ENCODE results near the gene KCNJ6. TPM values are rescaled to one million over a fixed set of nuclear protein-coding genes. Genes with fewer than 3 reads are reported as not detected.

Gene KCNJ6
- total RNA-seq, 2 experiments from 2014 or later = not detected

GRCh38 chr21:37753122-37753599 lies 163.1 kb downstream of the KCNJ6 start:
- H3K4me3 Mint-ChIP-seq = no peak overlapping the region
- POLR2A ChIA-PET = no interaction called here
- H3K36me3 Mint-ChIP-seq (ENCODE audit: low read depth) = no peaks in the 10 kb centered on the region
- H3K27me3 Mint-ChIP-seq (ENCODE audit: low read depth) = no peaks in the 10 kb centered on the region
- ATAC-seq (no peak), DNase-seq (no peak)
- no peaks in the 10 kb centered on the region for H3K4me1 Mint-ChIP-seq (ENCODE audit: low read depth)
- CTCF ChIA-PET = no interaction called here
- H3K9me3 Mint-ChIP-seq (ENCODE audit: insufficient read depth) = no peaks in the 10 kb centered on the region
- no peak overlapping the region for H3K27ac Mint-ChIP-seq

GRCh38 chr21:37751268-37751975 lies 164.8 kb downstream of the KCNJ6 start:
- no peaks in the 10 kb centered on the region for H3K4me1 Mint-ChIP-seq (ENCODE audit: low read depth)
- DNase-seq (no peak), ATAC-seq (no peak)
- H3K36me3 Mint-ChIP-seq (ENCODE audit: low read depth) = no peaks in the 10 kb centered on the region
- no peaks in the 10 kb centered on the region for H3K9me3 Mint-ChIP-seq (ENCODE audit: insufficient read depth)
- H3K4me3 Mint-ChIP-seq = no peak overlapping the region
- H3K27me3 Mint-ChIP-seq (ENCODE audit: low read depth) = no peaks in the 10 kb centered on the region
- CTCF ChIA-PET = no interaction called here
- POLR2A ChIA-PET = interaction anchor here (0.7 kb wide), 1 partner anchor 213 kb away, joined by 3 read pairs; no protein-coding TSS in a partner anchor
- no peak overlapping the region for H3K27ac Mint-ChIP-seq

- Mint-ChIP-seq H3K4me1 (ENCODE audit: low read depth) (no peaks in the 10 kb centered on the region), H3K27me3 (ENCODE audit: low read depth) (no peaks in the 10 kb centered on the region), H3K27ac (no peak overlapping the region), H3K9me3 (ENCODE audit: insufficient read depth) (no peaks in the 10 kb centered on the region), H3K36me3 (ENCODE audit: low read depth) (no peaks in the 10 kb centered on the region), H3K4me3 (no peak overlapping the region)
- ChIA-PET CTCF (no interaction called here), POLR2A (no interaction called here)
- ATAC-seq (no peak), DNase-seq (no peak)
Measured at GRCh38 chr21:37749132-37749531, 167.1 kb downstream of the KCNJ6 start.

- no peaks in the 10 kb centered on the region for H3K9me3 Mint-ChIP-seq (ENCODE audit: insufficient read depth)
- no peaks in the 10 kb centered on the region for H3K4me1 Mint-ChIP-seq (ENCODE audit: low read depth)
- H3K27ac Mint-ChIP-seq = no peak overlapping the region
- no peak for ATAC-seq
- CTCF ChIA-PET = no interaction called here
- no peak for DNase-seq
- H3K27me3 Mint-ChIP-seq (ENCODE audit: low read depth) = no peaks in the 10 kb centered on the region
- no peaks in the 10 kb centered on the region for H3K36me3 Mint-ChIP-seq (ENCODE audit: low read depth)
- no peak overlapping the region for H3K4me3 Mint-ChIP-seq
- POLR2A ChIA-PET = no interaction called here
Measured at GRCh38 chr21:37748351-37748750, 167.9 kb downstream of the KCNJ6 start.

- DNase-seq (no peak), ATAC-seq (no peak)
- no peak overlapping the region for H3K27ac Mint-ChIP-seq
- ChIA-PET CTCF (no interaction called here), POLR2A (no interaction called here)
- no peak overlapping the region for H3K4me3 Mint-ChIP-seq
- H3K9me3 Mint-ChIP-seq (ENCODE audit: insufficient read depth) = no peaks in the 10 kb centered on the region
- H3K4me1 Mint-ChIP-seq (ENCODE audit: low read depth) = no peaks in the 10 kb centered on the region
- no peaks in the 10 kb centered on the region for H3K36me3 Mint-ChIP-seq (ENCODE audit: low read depth)
- no peaks in the 10 kb centered on the region for H3K27me3 Mint-ChIP-seq (ENCODE audit: low read depth)
Measured at GRCh38 chr21:37746849-37747248, 169.4 kb downstream of the KCNJ6 start.

- CTCF ChIA-PET = no interaction called here
- peaks cover 3% of the 10 kb centered on the region for H3K27me3 Mint-ChIP-seq (ENCODE audit: low read depth)
Measured at GRCh38 chr21:37744551-37744950, 171.7 kb downstream of the KCNJ6 start.

GRCh38 chr21:37742532-37742931 lies 173.7 kb downstream of the KCNJ6 start:
- no peaks in the 10 kb centered on the region for H3K9me3 Mint-ChIP-seq (ENCODE audit: insufficient read depth)
- H3K36me3 Mint-ChIP-seq (ENCODE audit: low read depth) = no peaks in the 10 kb centered on the region
- ATAC-seq (no peak), DNase-seq (no peak)
- peaks cover 7% of the 10 kb centered on the region for H3K27me3 Mint-ChIP-seq (ENCODE audit: low read depth)
- no peak overlapping the region for H3K27ac Mint-ChIP-seq
- no peak overlapping the region for H3K4me3 Mint-ChIP-seq
- ChIA-PET POLR2A (no interaction called here), CTCF (no interaction called here)
- H3K4me1 Mint-ChIP-seq (ENCODE audit: low read depth) = no peaks in the 10 kb centered on the region

More at GRCh38 chr21:37744551-37744950, 171.7 kb downstream of the KCNJ6 start:
- Mint-ChIP-seq H3K4me1 (ENCODE audit: low read depth) (no peaks in the 10 kb centered on the region), H3K36me3 (ENCODE audit: low read depth) (no peaks in the 10 kb centered on the region), H3K9me3 (ENCODE audit: insufficient read depth) (no peaks in the 10 kb centered on the region), H3K27ac (no peak overlapping the region), H3K4me3 (no peak overlapping the region)
- POLR2A ChIA-PET = no interaction called here
- ATAC-seq (no peak), DNase-seq (no peak)

GRCh38 chr21:37742115-37742514 lies 174.1 kb downstream of the KCNJ6 start:
- no peak for DNase-seq
- no peaks in the 10 kb centered on the region for H3K9me3 Mint-ChIP-seq (ENCODE audit: insufficient read depth)
- H3K27me3 Mint-ChIP-seq (ENCODE audit: low read depth) = peaks cover 7% of the 10 kb centered on the region
- CTCF ChIA-PET = no interaction called here
- no peak overlapping the region for H3K27ac Mint-ChIP-seq
- H3K4me3 Mint-ChIP-seq = no peak overlapping the region
- H3K36me3 Mint-ChIP-seq (ENCODE audit: low read depth) = no peaks in the 10 kb centered on the region
- POLR2A ChIA-PET = no interaction called here
- no peaks in the 10 kb centered on the region for H3K4me1 Mint-ChIP-seq (ENCODE audit: low read depth)
- no peak for ATAC-seq

DNA sequence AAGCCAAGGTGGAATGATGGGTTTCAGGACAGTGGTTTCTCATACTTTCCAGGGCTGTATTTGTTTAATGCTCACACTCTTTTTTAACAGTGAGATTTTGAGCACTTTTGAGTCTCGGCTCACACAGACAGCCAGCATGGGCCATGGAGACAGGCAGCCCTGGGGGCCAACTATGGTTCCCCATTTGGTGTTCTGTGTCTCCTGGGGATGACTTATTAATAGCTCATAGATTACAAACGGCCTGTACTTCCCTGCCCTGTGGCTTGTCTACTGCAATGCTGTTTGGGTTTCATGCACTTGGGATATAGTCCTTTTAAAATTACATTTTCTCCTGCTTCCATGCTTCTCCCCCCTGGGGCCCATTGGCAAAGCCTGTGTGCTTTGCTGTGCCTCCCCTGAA lies 178.3 kb downstream of the KCNJ6 start:
- peaks cover 7% of the 10 kb centered on the region for H3K27me3 Mint-ChIP-seq (ENCODE audit: low read depth)
- ATAC-seq (no peak), DNase-seq (no peak)
- no peak overlapping the region for H3K4me3 Mint-ChIP-seq
- H3K27ac Mint-ChIP-seq = no peak overlapping the region
- no peaks in the 10 kb centered on the region for H3K4me1 Mint-ChIP-seq (ENCODE audit: low read depth)
- CTCF ChIA-PET = no interaction called here
- no peaks in the 10 kb centered on the region for H3K9me3 Mint-ChIP-seq (ENCODE audit: insufficient read depth)
- POLR2A ChIA-PET = no interaction called here
- H3K36me3 Mint-ChIP-seq (ENCODE audit: low read depth) = no peaks in the 10 kb centered on the region

DNA sequence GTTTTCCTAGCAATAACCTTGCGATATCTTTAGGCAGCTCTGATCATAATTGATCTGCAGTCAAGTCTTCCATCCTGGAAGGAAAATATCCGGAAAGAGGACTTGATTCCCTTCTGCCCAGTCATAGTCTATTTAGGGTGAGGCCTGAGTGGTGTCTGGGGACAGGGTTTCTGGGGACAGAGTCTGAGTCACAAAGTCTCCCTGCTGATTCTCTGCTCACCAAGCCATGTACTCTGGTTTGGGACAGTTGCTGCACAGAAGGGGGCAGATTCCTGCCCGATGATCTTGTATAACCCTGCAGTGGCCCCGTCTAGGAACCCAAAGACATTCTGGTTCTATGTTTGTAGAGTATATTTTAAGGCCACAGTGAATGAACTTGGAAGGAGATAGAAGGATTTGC lies 178.8 kb downstream of the KCNJ6 start:
- Mint-ChIP-seq H3K4me3 (no peak overlapping the region), H3K27me3 (ENCODE audit: low read depth) (peaks cover 7% of the 10 kb centered on the region), H3K9me3 (ENCODE audit: insufficient read depth) (no peaks in the 10 kb centered on the region), H3K36me3 (ENCODE audit: low read depth) (no peaks in the 10 kb centered on the region), H3K27ac (no peak overlapping the region), H3K4me1 (ENCODE audit: low read depth) (no peaks in the 10 kb centered on the region)
- POLR2A ChIA-PET = no interaction called here
- CTCF ChIA-PET = no interaction called here
- DNase-seq (no peak), ATAC-seq (no peak)

DNA sequence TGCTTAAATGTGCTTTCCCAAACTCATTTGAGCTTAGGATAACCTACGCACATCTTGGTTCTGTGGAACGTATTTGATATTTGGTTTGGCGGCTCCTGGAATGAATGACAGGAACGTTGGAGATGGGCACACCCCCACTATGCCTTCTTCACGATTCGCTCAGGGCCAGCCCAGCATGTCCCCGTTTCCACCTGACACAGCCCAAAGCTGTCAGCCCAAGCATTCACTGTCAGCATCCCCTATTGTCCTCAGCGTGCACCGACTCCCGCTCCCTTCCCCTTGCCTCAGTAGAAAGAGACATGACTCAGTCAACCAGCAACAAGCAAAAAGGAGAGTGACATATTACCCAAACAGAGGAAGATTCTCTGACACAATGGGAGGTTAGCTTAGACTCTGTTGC lies 181.4 kb downstream of the KCNJ6 start:
- POLR2A ChIA-PET = no interaction called here
- CTCF ChIA-PET = no interaction called here
- ATAC-seq (no peak), DNase-seq (no peak)
- no peaks in the 10 kb centered on the region for H3K4me1 Mint-ChIP-seq (ENCODE audit: low read depth)
- H3K9me3 Mint-ChIP-seq (ENCODE audit: insufficient read depth) = no peaks in the 10 kb centered on the region
- H3K36me3 Mint-ChIP-seq (ENCODE audit: low read depth) = no peaks in the 10 kb centered on the region
- peaks cover 3% of the 10 kb centered on the region for H3K27me3 Mint-ChIP-seq (ENCODE audit: low read depth)
- H3K27ac Mint-ChIP-seq = no peak overlapping the region
- H3K4me3 Mint-ChIP-seq = no peak overlapping the region

- no peaks in the 10 kb centered on the region for H3K9me3 Mint-ChIP-seq (ENCODE audit: insufficient read depth)
- H3K4me3 Mint-ChIP-seq = no peak overlapping the region
- ChIA-PET POLR2A (no interaction called here), CTCF (interaction anchor here (0.5 kb wide), 1 partner anchor 181 kb away, joined by 3 read pairs; no protein-coding TSS in a partner anchor)
- no peaks in the 10 kb centered on the region for H3K36me3 Mint-ChIP-seq (ENCODE audit: low read depth)
- no peak for DNase-seq
- H3K27ac Mint-ChIP-seq = no peak overlapping the region
- H3K27me3 Mint-ChIP-seq (ENCODE audit: low read depth) = no peaks in the 10 kb centered on the region
- no peaks in the 10 kb centered on the region for H3K4me1 Mint-ChIP-seq (ENCODE audit: low read depth)
- ATAC-seq = no peak
Measured at GRCh38 chr21:37732927-37733326, 183.3 kb downstream of the KCNJ6 start.

GRCh38 chr21:37724201-37724600 lies 192.1 kb downstream of the KCNJ6 start:
- H3K4me3 Mint-ChIP-seq = no peak overlapping the region
- H3K9me3 Mint-ChIP-seq (ENCODE audit: insufficient read depth) = no peaks in the 10 kb centered on the region
- H3K36me3 Mint-ChIP-seq (ENCODE audit: low read depth) = no peaks in the 10 kb centered on the region
- POLR2A ChIA-PET = no interaction called here
- peaks cover 10% of the 10 kb centered on the region for H3K27me3 Mint-ChIP-seq (ENCODE audit: low read depth)
- DNase-seq (no peak), ATAC-seq (no peak)
- CTCF ChIA-PET = no interaction called here
- H3K27ac Mint-ChIP-seq = no peak overlapping the region
- H3K4me1 Mint-ChIP-seq (ENCODE audit: low read depth) = no peaks in the 10 kb centered on the region
